Activated CD4-positive, CD25-positive, alpha-beta regulatory T cell (primary cell): ENCODE measurements around the gene GNAQ.

Experiments used
- DNase-seq, 4 experiments: peaks; one replicate each; lab custom pipeline; 2025; lab: John Stamatoyannopoulos, UW

The GNAQ gene

DNA sequence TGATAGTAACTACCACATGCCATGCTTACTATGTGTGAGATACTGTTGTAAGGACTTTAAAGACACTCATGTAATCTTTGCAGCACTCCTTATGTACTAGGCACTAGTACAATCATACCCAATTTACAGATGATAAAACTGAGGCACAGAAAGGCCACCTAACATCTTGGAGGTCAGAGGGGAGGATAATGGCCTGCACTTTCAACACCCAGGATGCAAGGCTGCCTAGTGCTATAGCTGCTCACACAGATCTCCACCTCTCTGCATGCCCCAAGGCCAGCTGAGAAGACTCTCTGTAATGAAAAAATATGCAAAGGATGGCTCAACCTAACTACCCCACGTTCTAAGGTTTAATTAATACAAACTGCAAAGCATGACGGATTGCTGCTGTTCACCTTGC is 57.2 kb downstream of the GNAQ start:
- DNase-seq = no peak

DNA sequence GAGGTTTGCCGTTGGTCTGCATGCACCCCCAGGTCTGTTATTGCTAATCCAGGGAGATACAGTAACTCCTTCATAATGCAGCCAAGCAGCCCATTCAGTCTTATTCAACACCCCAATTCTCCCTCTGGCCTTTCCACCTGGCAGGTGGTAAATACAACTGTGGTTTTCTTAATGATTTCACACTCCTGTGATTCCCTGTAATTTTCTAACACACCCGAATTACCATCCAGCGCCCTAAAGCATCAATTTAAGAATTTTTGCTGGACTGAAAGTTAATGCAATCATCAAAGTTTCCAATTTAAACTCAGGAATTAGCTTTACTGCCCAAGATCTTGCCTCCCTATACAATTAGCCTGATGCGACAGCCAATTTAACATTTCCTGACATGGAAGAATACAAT is 62.5 kb downstream of the GNAQ start:
- no peak for DNase-seq

DNA sequence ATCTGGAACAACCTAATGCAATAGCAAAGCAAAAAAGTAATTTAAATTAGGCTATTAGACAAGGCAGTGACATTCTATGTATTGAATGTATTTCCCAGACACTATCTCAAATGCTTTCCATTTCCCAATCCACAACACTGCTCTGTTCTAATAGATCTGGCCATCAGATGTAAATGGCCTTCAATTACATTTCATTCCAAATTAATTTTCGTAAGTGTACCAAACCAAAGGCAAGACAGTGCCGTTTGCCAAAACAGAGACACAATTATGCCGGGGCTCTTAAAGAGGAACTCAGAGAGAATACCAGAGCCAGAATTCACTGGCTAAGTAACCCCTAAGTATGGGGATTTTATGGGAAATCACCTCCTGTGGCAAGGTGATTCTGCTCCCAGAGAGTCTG is 63.1 kb downstream of the GNAQ start:
- no peak for DNase-seq

DNA sequence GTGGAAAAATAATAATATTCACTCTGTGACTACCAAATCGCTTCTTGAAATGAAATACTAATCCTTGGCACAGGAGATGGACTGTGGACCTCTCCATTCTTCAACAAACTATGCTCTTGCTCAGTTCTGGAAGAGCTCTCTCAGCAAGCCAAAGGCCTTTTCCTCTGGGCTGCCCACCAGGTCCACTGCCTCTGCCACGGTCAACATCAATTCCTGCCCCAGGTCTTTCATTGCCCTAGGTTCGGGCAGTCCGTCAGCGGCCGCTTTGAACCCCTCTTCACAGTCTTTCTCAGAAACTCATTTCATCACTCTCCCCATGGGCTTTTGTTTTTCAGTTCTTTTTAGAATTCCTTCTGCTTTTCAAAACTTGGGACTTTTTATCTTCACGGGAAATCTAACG is 64.9 kb downstream of the GNAQ start:
- DNase-seq = no peak

DNA sequence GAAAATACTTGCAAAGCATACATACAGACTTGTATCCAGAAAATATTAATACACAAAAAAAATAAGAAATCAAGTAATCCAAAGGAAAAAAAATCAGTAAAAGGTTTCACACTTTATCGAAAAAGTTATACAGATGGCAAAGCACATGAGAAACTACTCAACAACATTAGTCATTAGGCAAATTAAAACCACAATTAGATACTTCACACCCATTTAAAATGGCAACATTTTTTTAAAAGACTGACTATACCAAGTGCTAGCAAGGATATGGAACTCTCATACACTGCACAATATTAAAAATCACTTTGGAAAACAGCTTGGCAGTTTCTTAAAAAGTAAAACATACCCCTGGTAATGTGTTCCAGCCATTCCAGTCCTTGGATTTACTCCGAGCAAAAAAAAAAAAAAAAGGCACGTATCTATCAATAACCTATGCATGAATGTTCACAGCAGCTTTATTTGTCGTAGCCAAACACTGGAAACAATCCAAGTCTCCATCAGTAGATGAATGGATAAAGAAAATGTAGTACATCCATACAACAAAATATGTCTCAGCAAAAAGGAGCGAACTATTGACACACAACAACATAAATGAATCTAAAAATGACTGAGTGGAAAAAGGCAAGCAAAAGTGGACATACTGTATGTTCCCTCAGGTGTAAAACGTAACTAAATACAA is 66.0 kb downstream of the GNAQ start:
- no peak for DNase-seq

DNA sequence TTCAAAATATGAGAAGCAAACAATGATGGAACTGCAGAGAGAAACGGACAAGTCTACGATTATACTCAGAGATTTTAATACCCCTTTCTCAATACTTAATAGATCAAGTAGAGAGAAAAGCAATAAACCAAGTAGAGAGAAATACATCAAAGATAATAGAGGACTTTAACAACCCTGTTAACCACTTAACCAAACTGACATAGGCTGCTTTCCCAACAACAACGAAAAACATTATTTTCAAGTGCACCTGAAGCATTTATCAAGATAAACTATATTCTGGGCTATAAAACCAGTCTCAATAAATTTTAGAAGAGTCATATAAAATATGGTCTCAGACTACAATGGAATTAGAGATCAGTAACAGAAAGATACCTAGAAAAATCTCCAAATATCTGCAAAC is 67.4 kb downstream of the GNAQ start:
- DNase-seq = no peak

DNA sequence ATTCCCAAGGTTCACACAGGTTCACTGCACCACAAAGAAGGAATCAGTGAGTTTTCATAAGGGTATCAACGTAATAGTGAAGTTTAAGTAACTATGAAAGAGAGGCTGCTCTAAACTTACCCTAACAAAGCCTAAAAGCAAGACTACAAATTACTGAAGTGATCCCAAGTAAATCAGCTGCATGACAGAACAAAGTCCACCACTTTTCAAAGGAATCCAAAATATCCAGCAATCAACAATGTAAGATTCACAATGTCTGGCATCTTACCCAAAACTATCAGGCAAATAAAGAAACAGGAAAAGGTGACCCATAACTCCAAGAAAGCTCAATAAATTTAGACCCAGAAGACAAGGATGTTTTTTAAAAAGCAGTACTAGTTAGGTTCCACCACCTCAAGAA is 70.1 kb downstream of the GNAQ start:
- no peak for DNase-seq

DNA sequence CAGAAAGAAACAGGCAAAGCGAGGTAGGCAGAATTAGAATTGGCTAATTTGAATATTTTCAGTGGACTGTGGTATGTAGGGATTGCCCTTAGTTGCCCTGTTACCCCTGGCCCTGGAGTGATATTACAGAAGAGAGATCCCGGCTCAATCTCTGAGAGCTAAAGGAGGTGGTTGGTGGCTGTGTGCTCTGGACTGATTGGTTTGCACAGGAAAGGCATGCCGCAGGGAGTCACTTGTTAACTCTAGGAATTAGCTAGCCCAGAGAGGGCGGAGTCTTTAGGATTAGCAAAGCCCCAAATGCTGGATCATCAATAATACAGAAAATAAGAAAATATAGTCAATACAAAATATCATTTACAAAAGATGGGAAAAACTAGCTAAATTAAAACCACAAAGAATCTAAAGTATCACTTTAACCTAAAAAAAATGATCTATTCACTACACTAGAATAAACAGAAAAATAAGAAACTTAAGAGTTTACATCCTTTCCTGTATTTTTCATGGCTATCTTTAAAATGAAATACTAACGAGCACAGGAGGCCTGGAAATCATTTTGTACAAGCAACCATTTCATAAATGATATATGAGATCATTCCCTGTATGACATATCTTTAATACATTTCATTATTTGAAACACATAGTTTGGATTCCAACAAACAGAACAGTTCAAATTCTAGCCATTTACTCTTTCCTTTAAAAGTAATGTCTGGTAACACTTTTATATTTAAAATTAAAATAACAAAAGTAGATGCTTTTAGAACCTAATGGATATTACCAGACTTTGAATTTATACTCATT is 71.1 kb downstream of the GNAQ start:
- DNase-seq = no peak

DNA sequence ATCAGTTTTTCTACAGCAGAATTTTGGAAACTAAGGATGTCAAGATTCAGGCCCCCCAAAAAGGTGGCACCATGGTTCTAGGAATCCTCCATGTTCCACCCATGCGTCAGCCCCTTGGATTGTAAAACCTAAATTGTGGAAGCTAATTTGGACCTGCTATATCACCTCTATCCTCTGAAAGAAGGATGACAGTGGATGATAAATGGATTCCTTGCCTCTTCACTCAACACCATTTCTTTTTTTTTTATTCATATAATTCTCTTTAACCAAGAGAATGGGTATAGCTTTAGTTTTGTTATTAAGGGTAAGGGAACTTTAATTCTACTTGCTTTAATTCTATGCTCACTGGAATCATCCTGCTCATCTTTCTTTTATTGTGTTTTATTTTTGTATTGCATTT is 71.8 kb downstream of the GNAQ start:
- no peak for DNase-seq

DNA sequence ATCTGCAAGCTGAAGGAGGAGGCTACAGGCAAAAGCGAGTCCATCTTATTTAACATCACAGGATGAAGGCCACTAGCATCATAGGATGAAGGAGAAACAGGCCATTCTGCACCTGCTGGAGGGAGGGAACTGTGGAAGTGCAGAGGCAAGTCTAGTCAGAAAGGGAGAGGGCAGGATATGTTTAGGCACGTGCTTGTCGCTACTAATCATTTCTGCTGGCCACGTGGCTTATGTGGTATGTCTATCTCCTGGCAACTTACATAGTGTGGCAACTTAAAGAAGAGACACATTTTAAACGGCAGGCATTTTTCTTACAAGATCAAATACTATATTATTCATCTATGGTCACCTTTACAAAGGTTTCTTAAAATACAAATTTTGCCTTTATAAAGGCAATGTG is 74.0 kb downstream of the GNAQ start:
- DNase-seq = no peak

DNA sequence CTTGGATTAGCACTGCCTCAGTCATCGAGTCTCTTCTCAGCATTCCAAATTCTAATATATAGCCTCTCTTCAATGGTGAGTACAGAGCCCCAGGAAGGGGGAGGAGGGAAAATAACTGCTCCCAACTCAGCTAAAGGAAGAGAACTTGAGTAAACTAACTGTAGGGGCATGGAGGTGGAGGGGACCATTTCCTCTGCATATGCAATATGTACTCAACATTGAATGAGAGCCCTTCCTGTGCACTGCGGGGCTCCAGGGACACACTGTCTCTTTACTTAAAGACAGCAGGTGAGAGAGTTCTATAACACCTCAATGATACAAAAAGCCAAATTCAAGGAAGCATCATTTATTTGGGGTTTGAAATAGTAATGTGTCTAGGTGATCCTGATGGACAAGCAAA is 75.1 kb downstream of the GNAQ start:
- no peak for DNase-seq

DNA sequence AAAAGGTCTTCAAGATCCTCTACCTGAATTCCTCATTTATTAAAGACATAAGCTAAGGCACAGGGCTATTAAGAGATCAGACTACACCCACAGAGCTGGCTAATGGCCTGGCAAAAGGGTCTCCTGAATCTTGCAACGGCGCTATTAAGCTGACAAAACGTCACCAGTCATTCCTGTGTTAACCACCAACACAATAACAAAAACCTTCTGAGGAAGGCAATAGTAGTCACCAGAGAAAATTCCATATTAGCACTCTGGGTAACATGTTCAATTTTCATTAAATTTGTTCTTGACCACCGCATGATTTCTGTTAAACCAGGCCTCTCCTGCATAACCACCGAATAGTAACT is 77.0 kb downstream of the GNAQ start:
- DNase-seq = no peak

DNA sequence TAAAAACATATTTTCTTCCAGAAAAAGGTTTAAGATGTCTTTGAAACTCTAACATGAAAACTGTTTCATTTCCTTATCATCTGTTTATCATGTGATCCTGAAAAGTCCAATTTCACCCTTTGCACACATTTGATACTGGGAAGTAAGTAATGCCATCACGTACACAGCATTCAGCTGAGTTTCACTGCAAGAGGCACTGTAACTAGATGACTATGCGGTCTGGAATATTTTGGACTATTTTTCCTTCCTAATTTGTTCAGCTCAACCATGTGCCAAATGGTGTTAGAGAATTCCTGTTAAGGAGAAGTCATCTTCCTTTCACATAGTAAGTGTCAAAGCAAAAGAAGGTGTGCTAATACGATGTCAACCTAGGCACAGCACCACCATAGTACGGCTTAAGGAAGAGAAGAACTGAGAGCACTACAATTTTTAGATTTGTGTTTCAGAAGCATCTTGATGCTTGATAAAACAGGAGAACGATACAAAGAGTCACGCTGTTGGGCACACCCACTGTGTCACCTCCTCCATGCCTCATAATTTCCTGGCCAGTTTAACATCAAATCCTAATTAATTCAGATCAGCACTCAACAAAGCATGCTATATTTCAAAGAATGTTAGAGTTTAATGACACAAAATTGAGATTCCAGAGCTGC is 77.5 kb downstream of the GNAQ start:
- no peak for DNase-seq

DNA sequence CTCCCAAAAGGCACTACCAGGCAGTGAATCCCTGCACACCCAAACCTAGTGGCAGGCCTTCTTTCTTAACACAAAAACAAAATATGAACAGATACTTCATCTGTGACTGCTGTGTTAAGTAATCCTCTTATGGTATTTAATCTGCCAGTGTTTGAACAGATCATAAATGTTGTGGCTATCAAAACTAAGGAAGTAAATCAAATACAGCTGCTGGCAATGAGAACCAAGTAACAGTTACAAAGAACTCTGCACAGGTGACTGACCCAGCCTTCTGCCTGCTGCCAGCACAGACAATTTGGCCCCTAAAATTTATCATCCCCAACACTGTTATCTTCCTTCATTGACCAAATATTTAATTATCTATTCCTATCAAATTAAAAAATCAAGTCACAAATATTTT is 78.0 kb downstream of the GNAQ start:
- no peak for DNase-seq

DNA sequence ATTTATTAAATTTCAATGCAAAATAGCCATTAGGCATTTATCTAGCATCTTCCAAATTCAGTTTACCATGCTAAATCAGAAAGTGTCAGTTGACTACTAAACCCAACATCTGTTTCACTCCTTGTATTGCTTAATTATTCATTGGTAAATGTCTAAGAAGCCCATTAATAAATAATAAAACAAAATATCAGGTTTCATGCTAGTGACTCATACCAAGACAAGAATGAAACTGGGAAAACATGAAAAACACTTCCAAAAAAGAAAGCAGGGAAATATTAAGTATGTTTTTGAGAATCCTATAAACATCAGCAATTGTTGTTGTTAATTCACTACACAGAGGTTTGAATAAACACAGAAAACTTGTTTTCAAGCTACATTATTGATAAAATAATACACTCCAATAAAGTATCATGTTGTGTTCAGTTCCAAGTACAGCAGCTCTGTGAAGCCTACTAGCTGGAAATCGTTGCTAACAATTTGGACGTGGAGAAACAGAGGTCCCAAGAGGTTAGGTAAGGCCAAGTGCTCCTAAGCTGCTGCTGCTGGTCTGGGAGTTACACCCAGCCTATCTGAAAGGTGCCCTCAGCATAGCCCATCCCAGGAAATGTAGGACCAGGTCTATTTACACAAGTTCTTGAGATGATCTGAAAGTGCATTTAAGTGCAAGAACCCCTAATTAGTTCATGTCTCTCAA is 78.8 kb downstream of the GNAQ start:
- no peak for DNase-seq

DNA sequence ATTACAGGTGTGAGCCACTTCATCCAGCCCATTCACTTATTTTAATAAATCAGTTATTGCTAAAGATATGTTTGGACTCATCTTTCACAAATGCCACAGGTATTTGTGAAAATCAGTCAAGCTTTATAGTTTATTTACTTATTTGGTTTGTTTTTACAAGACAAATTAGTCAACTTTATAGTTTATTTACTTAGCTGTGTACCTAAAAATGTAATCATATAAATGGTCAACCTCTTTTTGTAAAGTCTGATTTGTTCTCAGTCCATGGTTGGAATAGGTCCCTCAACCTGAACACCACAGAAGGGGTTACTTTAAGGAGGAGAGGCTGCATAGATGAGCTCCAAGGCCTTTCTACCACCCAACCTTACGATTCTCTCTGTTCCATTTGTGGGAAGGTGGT is 80.2 kb downstream of the GNAQ start:
- DNase-seq = no peak

DNA sequence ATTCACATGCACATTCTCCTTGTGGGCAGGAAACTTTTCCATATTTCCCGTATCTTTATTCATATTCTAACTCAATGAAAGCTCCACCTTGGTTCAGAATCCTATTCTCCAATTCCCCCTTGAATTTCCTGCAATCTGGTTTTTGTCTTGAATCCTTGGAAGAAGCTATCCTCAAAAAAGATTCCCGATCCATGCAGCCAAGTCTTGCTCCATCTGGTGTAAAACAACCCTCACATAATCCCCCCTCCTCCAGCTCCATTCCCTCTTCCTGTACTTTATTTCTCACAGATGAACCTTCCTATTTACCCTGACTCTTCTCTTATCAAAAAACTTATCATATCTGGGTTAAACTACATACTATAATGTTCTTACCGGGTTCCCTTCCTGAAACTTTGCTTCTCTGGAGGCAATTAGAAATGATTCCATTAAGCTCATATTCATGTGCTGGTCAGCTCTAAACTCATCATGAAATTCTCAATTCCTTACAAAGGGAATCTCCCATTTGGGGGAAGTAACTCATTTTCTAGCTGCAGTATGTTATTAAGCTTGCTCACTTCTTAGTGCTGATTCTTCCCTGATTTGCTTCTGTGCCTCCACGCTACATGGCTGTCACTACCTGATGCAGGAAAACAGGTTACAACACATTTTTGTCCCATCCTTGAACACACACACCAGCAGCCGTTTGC is 81.7 kb downstream of the GNAQ start:
- no peak for DNase-seq

DNA sequence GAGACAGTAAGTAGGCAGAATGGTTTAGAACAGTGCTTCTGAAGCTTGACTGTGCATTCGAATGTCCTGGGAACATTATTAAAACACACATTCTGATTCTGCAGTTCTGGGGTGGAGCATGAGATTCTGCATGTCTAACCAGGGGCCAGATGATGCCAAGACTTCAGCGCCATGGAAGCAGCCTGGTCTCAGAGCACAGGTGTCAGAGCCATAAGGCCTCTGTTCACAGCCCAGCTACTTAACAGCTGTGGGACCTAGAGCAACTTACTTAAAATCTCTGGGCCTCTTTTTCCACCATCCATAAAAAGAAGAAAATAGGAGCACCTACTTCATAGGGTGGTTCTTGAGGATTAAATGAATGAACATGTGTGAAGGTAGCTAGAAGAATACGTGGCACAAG is 84.0 kb downstream of the GNAQ start:
- no peak for DNase-seq

DNA sequence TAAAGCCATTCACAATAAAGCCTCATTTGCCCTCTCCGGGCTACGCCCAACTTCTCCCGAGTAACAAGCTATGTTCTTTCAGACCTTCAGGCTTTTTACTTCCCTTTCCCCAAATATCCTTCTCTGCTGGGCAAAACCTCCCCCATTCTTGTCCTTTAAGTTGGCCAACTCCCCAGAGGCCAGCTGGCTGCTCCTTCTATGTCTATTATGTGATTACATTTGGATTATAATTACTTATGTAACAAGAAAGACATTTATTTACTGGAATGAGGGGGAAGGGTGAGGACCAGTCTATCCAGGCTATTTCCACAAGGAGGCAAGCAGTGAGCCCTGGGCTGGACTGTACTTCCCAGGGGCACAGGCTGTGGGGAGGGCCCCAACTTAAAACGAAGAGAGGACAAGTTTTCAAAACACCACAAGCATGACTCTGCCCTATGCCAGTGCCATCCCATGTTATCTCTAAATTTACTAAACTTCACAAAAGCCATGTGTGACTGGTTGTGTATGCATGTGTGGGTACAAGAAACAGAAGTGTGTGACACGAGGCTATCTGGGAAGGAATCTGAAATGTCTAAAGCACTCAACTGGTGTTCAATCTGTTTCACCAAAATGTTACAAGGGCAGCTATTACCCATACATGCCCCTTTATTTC is 84.5 kb downstream of the GNAQ start:
- DNase-seq = no peak

DNA sequence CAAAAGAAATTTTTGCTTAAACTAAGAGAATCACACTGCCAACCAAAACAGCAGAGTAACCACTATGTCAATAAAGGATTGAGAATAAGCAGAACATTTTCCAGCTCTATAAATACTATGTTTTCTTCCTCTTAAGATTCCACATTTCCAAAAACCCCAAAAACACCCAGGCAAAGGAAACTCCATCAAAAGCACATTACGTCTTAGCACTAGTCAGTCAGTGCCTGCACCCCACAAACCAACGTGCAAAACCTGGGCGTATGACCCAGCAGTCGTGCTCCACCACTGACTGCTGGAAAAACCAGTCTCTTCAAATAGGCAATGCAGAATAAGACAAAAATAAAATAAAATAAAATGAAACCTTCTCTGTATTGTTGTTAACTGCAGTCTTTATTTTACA is 85.3 kb downstream of the GNAQ start:
- DNase-seq = no peak

DNA sequence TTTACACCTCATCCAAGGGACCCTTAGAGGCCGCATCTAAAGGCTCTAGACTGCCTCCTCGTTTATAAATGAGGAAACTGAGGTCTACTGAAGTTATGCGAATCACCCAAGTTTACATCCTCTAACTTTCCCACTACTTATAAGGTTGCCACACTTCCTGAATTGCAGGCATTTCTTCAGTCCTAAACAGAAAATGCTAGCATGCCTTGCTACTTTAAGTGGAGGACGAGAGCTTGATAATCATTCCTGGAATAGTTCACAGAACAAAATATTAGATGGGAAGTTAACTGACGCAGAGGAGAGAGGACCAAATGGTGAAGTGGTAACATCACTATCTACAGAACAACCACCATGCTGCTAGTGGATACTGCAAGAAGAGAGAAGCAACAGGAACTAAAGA is 85.8 kb downstream of the GNAQ start:
- DNase-seq = no peak
